GM19025 (cell line): ENCODE results near the gene GULP1.

ENCODE experiments used
- ATAC-seq: cut with Tn5 transposase; IDR thresholded peaks from one replicate; pipeline ENCODE4 v1.9.1; 2021; ENCODE audit warnings: mild to moderate bottlenecking, low read depth, moderate library complexity; ENCODE audit not compliant: unreplicated experiment

The GULP1 gene

DNA sequence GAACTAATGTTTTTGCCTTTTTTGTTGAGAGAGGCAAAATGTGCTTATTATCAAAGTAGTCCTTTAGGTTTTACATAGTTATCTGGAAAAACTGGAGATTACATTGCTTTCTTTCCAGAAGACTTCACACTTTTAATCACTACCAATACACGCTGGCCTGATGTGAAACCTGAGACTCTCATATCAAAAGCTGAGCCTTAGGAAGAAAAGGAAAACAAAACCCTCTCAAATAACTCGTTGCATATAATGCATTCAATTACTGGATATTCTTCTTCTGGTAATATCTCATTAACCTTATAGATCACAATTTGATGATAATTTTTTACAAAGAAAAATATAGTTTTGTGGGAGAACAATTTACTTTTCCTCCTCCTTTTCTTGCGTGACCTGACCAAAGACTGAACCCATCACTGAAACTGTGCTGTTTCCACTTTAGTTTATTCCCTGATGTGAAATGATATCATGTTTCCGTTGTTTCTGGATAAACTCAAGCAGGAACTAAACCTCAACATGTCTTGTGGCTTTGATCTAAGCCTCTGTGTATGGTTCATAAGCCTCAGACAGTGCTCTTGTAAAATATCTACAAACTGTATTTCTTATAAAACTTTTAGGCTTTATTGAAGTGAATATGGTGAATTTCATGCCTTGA, 332.4 kb downstream of the GULP1 start:
- no peak for ATAC-seq

- ATAC-seq = no peak
Observed at GRCh38 chr2:188627471-188627870, 335.8 kb downstream of the GULP1 start.

DNA sequence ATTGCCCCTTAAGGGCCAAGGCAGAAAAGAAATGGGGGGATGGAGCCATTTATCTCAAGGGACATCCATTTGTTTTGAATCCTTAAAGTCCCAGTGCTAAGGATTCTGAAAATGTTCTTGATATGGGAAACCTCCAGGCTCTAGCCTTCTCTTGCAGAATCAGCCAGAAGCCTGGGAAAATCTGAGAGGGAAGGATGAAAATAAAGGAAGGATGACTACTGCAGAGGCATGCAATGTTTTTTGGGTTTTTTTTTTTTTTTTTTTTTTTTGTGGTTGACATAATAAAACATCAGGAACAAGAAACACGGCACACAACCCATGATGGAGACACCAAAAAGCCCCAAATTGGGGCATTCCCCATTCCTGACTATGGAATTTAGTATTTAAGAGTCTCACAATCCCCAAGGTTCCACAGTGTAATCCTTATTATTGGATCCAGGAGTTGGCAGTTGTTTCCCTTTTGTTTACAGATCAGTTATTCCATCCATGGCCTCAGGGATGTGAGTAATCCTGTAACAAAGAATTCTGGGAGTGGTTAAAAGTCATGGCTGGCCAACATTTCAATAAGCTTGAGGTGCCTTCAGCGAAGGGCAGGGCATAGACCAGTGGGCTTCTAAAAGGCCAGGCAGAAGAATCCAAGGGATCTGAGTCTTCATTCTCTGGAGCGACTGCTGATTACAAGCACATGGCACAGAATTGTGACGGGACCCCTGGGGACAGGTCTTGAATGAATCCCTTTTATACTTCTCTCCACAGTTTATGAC, 337.5 kb downstream of the GULP1 start:
- no peak for ATAC-seq

DNA sequence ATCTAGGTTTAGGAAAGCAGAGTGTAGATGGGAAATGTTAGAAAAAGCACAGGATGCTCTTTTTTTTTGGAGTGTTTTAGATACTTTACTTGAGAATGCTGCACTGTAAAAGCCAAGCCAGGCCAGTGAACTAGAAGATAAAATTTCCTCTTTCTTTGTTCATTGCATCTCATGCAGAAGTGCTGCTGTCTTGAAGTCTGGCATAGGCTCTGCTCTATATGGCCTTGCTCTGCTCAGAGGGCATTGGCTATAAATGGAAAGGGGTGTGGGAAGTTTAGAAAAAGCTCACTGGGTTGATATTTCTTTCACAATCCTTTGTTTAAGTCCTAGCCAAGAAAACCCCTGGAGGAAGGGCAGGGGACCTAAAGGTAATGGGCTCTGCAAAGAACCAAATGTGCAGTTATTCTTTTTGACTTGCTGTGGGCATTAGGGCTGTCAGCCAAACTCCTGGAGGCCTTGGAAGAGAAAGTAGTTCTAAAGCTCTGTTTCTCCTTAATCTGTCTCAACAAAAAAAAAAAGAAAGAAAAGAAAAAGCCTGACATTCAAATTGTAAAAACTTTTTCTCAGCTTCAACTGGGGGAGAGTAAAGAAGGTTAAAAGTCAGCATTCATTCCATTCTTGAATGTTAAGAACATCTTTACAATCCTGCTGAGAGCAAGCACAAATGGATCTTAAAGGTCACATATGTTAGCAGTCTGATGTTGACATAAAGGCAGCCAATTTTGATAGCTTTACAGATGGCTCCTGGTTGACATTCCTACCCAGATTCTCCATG, 338.3 kb downstream of the GULP1 start:
- ATAC-seq = no peak

- no peak for ATAC-seq
Observed at GRCh38 chr2:188631037-188631809, 339.5 kb downstream of the GULP1 start.

DNA sequence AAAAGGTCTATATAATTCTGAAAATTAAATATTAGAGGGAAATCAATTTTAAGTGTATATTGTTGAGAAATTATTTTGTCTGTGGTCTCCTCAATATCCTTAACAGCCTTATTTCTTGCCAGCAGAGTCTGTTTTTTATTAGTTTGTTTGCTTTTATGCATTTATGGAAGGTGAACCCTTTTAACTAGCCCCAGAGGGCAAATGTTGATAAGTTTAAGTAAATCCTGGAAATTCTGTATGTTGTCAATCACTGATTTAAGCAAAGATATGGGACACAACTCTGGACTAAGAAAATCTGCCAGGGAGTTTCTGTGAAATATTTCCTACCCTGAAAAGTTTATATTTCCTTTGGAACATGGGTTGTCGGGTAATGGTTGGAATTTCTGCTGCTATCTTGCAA, 343.0 kb downstream of the GULP1 start:
- ATAC-seq = no peak
